Activated CD8-positive, alpha-beta memory T cell treated with anti-CD3 and anti-CD28 coated beads, Interleukin-2, amount 50 U/mL, for 48 hours (primary cell): ENCODE results near the gene TBC1D10A.
A peak's percentile ranks its signal among the peaks of the same experiment; 100 is the strongest.

Experiments
- DNase-seq: peaks from one replicate; pipeline ENCODE4 v3.0.0-alpha.2; 2020

The TBC1D10A gene

GRCh38 chr22:30326706-30327362, at the start of gene TBC1D10A:
TSS of gene TBC1D10A (minus strand) at chr22:30326941. CDS start at chr22:30326881, 60 bp downstream.
- DNase-seq = peak; percentile 93

- no peak for DNase-seq
Measured at GRCh38 chr22:30375312-30375849, 48.6 kb upstream of the TBC1D10A start.

- no peak for DNase-seq
Measured at GRCh38 chr22:30373331-30374325, 46.9 kb upstream of the TBC1D10A start.

GRCh38 chr22:30372915-30373314, 46.2 kb upstream of the TBC1D10A start:
- no peak for DNase-seq

- no peak for DNase-seq
Measured at GRCh38 chr22:30371981-30372380, 45.2 kb upstream of the TBC1D10A start.

- no peak for DNase-seq
Measured at GRCh38 chr22:30371321-30371720, 44.6 kb upstream of the TBC1D10A start.

- DNase-seq = no peak
Measured at GRCh38 chr22:30370641-30371230, 44.0 kb upstream of the TBC1D10A start.

- no peak for DNase-seq
Measured at GRCh38 chr22:30368420-30368819, 41.7 kb upstream of the TBC1D10A start.

GRCh38 chr22:30365891-30366290, 39.1 kb upstream of the TBC1D10A start:
- DNase-seq = no peak

- no peak for DNase-seq
Measured at GRCh38 chr22:30362651-30363281, 36.0 kb upstream of the TBC1D10A start.

GRCh38 chr22:30361916-30362650, 35.3 kb upstream of the TBC1D10A start:
- DNase-seq = no peak

- no peak for DNase-seq
Measured at GRCh38 chr22:30358541-30358940, 31.8 kb upstream of the TBC1D10A start.

GRCh38 chr22:30357650-30358215, 31.0 kb upstream of the TBC1D10A start:
- no peak for DNase-seq

GRCh38 chr22:30357236-30357570, 30.5 kb upstream of the TBC1D10A start:
- DNase-seq = no peak

- peak; percentile 94 for DNase-seq
Measured at GRCh38 chr22:30356449-30357235, 29.9 kb upstream of the TBC1D10A start, which contains the start of the genes CCDC157 and SF3A1. TSS of gene CCDC157 (plus strand) at chr22:30357007. CDS start at chr22:30366001, 8,994 bp downstream. TSS of gene SF3A1 (minus strand) at chr22:30356894. CDS start at chr22:30356792, 102 bp downstream.

GRCh38 chr22:30354644-30355043, 27.9 kb upstream of the TBC1D10A start:
- no peak for DNase-seq

- DNase-seq = no peak
Measured at GRCh38 chr22:30351226-30351625, 24.5 kb upstream of the TBC1D10A start.

GRCh38 chr22:30348809-30349208, 22.1 kb upstream of the TBC1D10A start:
- DNase-seq = no peak

- no peak for DNase-seq
Measured at GRCh38 chr22:30348404-30348803, 21.7 kb upstream of the TBC1D10A start.

GRCh38 chr22:30347255-30347892, 20.6 kb upstream of the TBC1D10A start:
- no peak for DNase-seq
